A673 (cell line): Measurements from ENCODE around the gene ALX4. TPM values are rescaled to one million over a fixed set of nuclear protein-coding genes. Genes with fewer than 3 reads are reported as not detected.

Experiments
- BruUV-seq: library from RNA; stranded (reverse); fragments of 400-500 nt; replicated peaks from 2 replicates; lab custom pipeline; 2021; lab: Mats Ljungman, UMichigan
- CTCF ChIA-PET: fragments of 300-600 bp; sonication (Branson Sonifier 250); formaldehyde crosslinking; loops from one replicate; lab custom pipeline; 2022; ENCODE audit warnings: antibody characterized with exemption; lab: Charles Lee
- POLR2A ChIA-PET: fragments of 300-600 bp; sonication (Branson Sonifier 250); formaldehyde crosslinking; loops from one replicate; lab custom pipeline; 2022; ENCODE audit warnings: antibody characterized with exemption; ENCODE audit not compliant: low non-redundant PET; lab: Charles Lee
- DNase-seq: peaks from one replicate; pipeline ENCODE4 v3.0.0-alpha.2; 2015; ENCODE audit warnings: low spot score
- H3K27ac ChIP-seq: fragments of 200-600 bp; sonication (generic); 2 replicates; pipeline ENCODE4 v1.5.1; 2016; ENCODE audit warnings: mixed run types, low read depth, mild to moderate bottlenecking, mixed read lengths, antibody characterized with exemption, low read length; ENCODE audit not compliant: poor library complexity, severe bottlenecking
- H3K27me3 ChIP-seq: fragments of 200-600 bp; sonication (generic); replicated peaks from 2 replicates; pipeline ENCODE4 v1.6.1; 2017; ENCODE audit warnings: mixed run types, low read depth, mild to moderate bottlenecking, mixed read lengths, antibody characterized with exemption, low read length; ENCODE audit not compliant: insufficient read depth, poor library complexity
- H3K36me3 ChIP-seq: fragments of 200-600 bp; sonication (generic); 2 replicates; pipeline ENCODE4 v1.6.1; 2016; ENCODE audit warnings: mixed run types, mild to moderate bottlenecking, mixed read lengths, antibody characterized with exemption, low read length; ENCODE audit not compliant: insufficient read depth, poor library complexity, severe bottlenecking
- H3K4me1 ChIP-seq: fragments of 200-600 bp; sonication (generic); 2 replicates; pipeline ENCODE4 v1.6.1; 2017; ENCODE audit warnings: mixed run types, mild to moderate bottlenecking, mixed read lengths, antibody characterized with exemption, low read length; ENCODE audit not compliant: insufficient read depth, poor library complexity, severe bottlenecking
- H3K4me3 ChIP-seq: fragments of 200-600 bp; sonication (generic); 2 replicates; pipeline ENCODE4 v1.5.1; 2016; ENCODE audit warnings: low read depth, mixed run types, mild to moderate bottlenecking, mixed read lengths, low read length; ENCODE audit not compliant: poor library complexity, severe bottlenecking
- H3K9me3 ChIP-seq: fragments of 200-600 bp; sonication (generic); 2 replicates; pipeline ENCODE4 v1.6.1; 2016; ENCODE audit warnings: mixed run types, low read depth, mild to moderate bottlenecking, mixed read lengths, antibody characterized with exemption, low read length; ENCODE audit not compliant: poor library complexity, severe bottlenecking
- CTCF ChIP-seq: fragments of 300-800, 200-600 bp; sonication (generic); conservative IDR thresholded peaks from 2 replicates; pipeline ENCODE4 v1.5.1; 2017; ENCODE audit warnings: low read depth, mild to moderate bottlenecking, antibody characterized with exemption, low read length, moderate library complexity, mixed read lengths
- EZH2 ChIP-seq: fragments of 200-600 bp; sonication (generic); IDR thresholded peaks from 2 replicates; pipeline ENCODE4 v1.6.1; 2017; ENCODE audit warnings: borderline replicate concordance, low read depth, mild to moderate bottlenecking, mixed read lengths, antibody characterized with exemption, low read length; ENCODE audit not compliant: poor library complexity, severe bottlenecking
- intact Hi-C: fragments of 100-400 bp; cut with micrococcal nuclease; formaldehyde crosslinking; loops from one replicate; pipeline ENCODE4 v1.10.0; 2022; ENCODE audit not compliant: unreplicated experiment
- total RNA-seq: library from RNA; stranded (reverse); gene quantifications from 2 replicates; pipeline ENCODE4 v1.2.3, GENCODE V29; 2021

Gene ALX4
- total RNA-seq, 1 experiment from 2014 or later: 135 TPM

- H3K4me3 ChIP-seq: no peak overlapping the region
- TF ChIP-seq EZH2: no peak
- no peak for TF ChIP-seq CTCF
- H3K4me1 ChIP-seq: no peaks in the 10 kb centered on the region
- BruUV-seq: no TSS peak
- H3K27ac ChIP-seq: peak overlapping the region; percentile 10
- intact Hi-C loops: no loop called here
- peaks cover 99% of the 10 kb centered on the region for H3K36me3 ChIP-seq
- no peaks in the 10 kb centered on the region for H3K27me3 ChIP-seq
- no peak for DNase-seq
- ChIA-PET POLR2A (no interaction called here), CTCF (no interaction called here)
- no peaks in the 10 kb centered on the region for H3K9me3 ChIP-seq
Measured at GRCh38 chr11:44268614-44269080, 41.3 kb downstream of the ALX4 start.

- TF ChIP-seq EZH2 (no peak), CTCF (no peak)
- intact Hi-C loops: no loop called here
Measured at GRCh38 chr11:44267750-44268613, 42.0 kb downstream of the ALX4 start.

GRCh38 chr11:44267006-44267749 lies 42.8 kb downstream of the ALX4 start:
- Histone ChIP-seq H3K36me3 (peaks cover 100% of the 10 kb centered on the region), H3K27ac (no peak overlapping the region), H3K4me3 (no peak overlapping the region), H3K27me3 (no peaks in the 10 kb centered on the region), H3K4me1 (no peaks in the 10 kb centered on the region), H3K9me3 (no peaks in the 10 kb centered on the region)
- POLR2A ChIA-PET: interaction anchor here (0.6 kb wide), 1 partner anchor 150 kb away, joined by 3 read pairs; no protein-coding TSS in a partner anchor
- CTCF ChIA-PET: interaction anchor here (0.8 kb wide), 1 partner anchor 848 kb away, joined by 3 read pairs; no protein-coding TSS in a partner anchor
- DNase-seq: no peak
- BruUV-seq: no TSS peak
- intact Hi-C loops: no loop called here
- no peak for TF ChIP-seq EZH2

More at GRCh38 chr11:44267750-44268613, 42.0 kb downstream of the ALX4 start:
- POLR2A ChIA-PET: interaction anchor here (0.6 kb wide), 1 partner anchor 151 kb away, joined by 3 read pairs; no protein-coding TSS in a partner anchor
- no peak overlapping the region for H3K27ac ChIP-seq
- peaks cover 99% of the 10 kb centered on the region for H3K36me3 ChIP-seq
- no peak overlapping the region for H3K4me3 ChIP-seq
- no peaks in the 10 kb centered on the region for H3K4me1 ChIP-seq
- no TSS peak for BruUV-seq
- DNase-seq: no peak
- H3K27me3 ChIP-seq: no peaks in the 10 kb centered on the region
- CTCF ChIA-PET: no interaction called here
- no peaks in the 10 kb centered on the region for H3K9me3 ChIP-seq
